HEK293T (cell line): ENCODE measurements around the gene TMC3.

Source experiments
- CTCF ChIA-PET: fragments of 350-600 bp; formaldehyde crosslinking; extraction: SDS; loops from one replicate; lab custom pipeline; 2021; ENCODE audit warnings: antibody characterized with exemption, inconsistent platforms; lab: Yijun Ruan, JAX
- POLR2A ChIA-PET: fragments of 350-600 bp; formaldehyde crosslinking; extraction: SDS; loops from one replicate; lab custom pipeline; 2020; ENCODE audit warnings: antibody characterized with exemption, inconsistent platforms; lab: Yijun Ruan, JAX
- DNase-seq: peaks from one replicate; pipeline ENCODE4 v3.0.0; 2012; ENCODE audit warnings: mixed read lengths; ENCODE audit errors: extremely low spot score
- ARNT ChIP-seq: fragments of 450-650 bp; IDR thresholded peaks from 2 replicates; pipeline ENCODE4 v1.6.1; 2017; ENCODE audit warnings: mild to moderate bottlenecking
- BHLHE40 ChIP-seq: fragments of 450-650 bp; IDR thresholded peaks from 2 replicates; pipeline ENCODE4 v1.6.1; 2016; ENCODE audit warnings: mild to moderate bottlenecking, moderate library complexity, borderline replicate concordance
- CTBP1 ChIP-seq: fragments of 450-650 bp; IDR thresholded peaks from 2 replicates; pipeline ENCODE4 v1.6.1; 2016; ENCODE audit warnings: borderline replicate concordance
- ELF4 ChIP-seq: fragments of 450-650 bp; IDR thresholded peaks from 2 replicates; pipeline ENCODE4 v1.6.1; 2017; ENCODE audit warnings: antibody characterized with exemption
- FOXA1 ChIP-seq: fragments of 450-650 bp; IDR thresholded peaks from 2 replicates; pipeline ENCODE4 v1.6.1; 2016; ENCODE audit warnings: mild to moderate bottlenecking
- FOXK2 ChIP-seq: fragments of 450-650 bp; IDR thresholded peaks from 2 replicates; pipeline ENCODE4 v1.6.1; 2016; ENCODE audit warnings: mild to moderate bottlenecking
- FOXM1 ChIP-seq: fragments of 450-650 bp; IDR thresholded peaks from 2 replicates; pipeline ENCODE4 v1.6.1; 2017; ENCODE audit warnings: mild to moderate bottlenecking, borderline replicate concordance
- HDGF ChIP-seq: fragments of 450-650 bp; IDR thresholded peaks from 2 replicates; pipeline ENCODE4 v1.6.1; 2017; ENCODE audit warnings: antibody characterized with exemption, borderline replicate concordance
- L3MBTL2 ChIP-seq: fragments of 450-650 bp; conservative IDR thresholded peaks from 2 replicates; pipeline ENCODE4 v1.6.1; 2016; ENCODE audit warnings: mild to moderate bottlenecking
- LEF1 ChIP-seq: fragments of 450-650 bp; IDR thresholded peaks from 2 replicates; pipeline ENCODE4 v1.6.1; 2017; ENCODE audit warnings: mild to moderate bottlenecking, borderline replicate concordance
- NFRKB ChIP-seq: fragments of 450-650 bp; IDR thresholded peaks from 2 replicates; pipeline ENCODE4 v1.6.1; 2016; ENCODE audit warnings: mild to moderate bottlenecking, moderate library complexity
- PKNOX1 ChIP-seq: fragments of 450-650 bp; IDR thresholded peaks from 2 replicates; pipeline ENCODE4 v1.6.1; 2016
- SP1 ChIP-seq: fragments of 450-650 bp; IDR thresholded peaks from 2 replicates; pipeline ENCODE4 v1.6.1; 2017
- SUZ12 ChIP-seq: fragments of 450-650 bp; IDR thresholded peaks from 2 replicates; pipeline ENCODE4 v1.6.1; 2016; ENCODE audit warnings: mild to moderate bottlenecking
- TARDBP ChIP-seq: fragments of 450-650 bp; IDR thresholded peaks from 2 replicates; pipeline ENCODE4 v1.6.1; 2016
- ZNF384 ChIP-seq: fragments of 450-650 bp; IDR thresholded peaks from 2 replicates; pipeline ENCODE4 v1.6.1; 2016

The TMC3 gene

DNA sequence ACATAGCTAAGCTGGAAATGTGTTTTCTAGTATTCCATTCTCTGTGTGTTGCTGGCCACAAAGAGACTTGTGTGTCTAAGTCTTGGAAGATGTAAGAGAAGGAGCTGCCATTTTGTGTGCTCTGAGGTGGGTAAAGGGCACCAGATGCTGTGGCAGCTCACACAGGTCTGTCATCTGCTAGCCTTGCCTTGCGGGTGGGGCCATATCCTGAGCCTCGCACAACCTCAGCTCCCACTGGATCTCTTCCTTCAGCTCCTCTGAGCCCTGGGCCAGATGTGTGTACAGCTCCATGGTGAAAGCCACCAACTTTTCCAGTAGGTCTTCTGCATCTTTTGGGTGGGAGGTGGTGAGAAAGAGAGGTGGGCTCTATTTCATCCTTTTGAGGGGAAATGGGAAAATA is 6.7 kb upstream of the TMC3 start:
- ChIA-PET POLR2A (no interaction called here), CTCF (interaction anchor here (0.7 to 1.5 kb wide), 2 partner anchors 36 to 115 kb away, joined by 3 to 4 read pairs; no protein-coding TSS in a partner anchor)
- TF ChIP-seq SUZ12 (no peak), ZNF384 (no peak)
- no peak for DNase-seq

- CTCF ChIA-PET = interaction anchor here (0.7 to 1.5 kb wide), 2 partner anchors 35 to 114 kb away, joined by 3 to 4 read pairs; no protein-coding TSS in a partner anchor
- TF ChIP-seq LEF1 (no peak), ELF4 (no peak), FOXK2 (no peak), ARNT (no peak), HDGF (no peak), L3MBTL2 (no peak), SP1 (no peak), PKNOX1 (no peak), NFRKB (no peak), FOXM1 (no peak), SUZ12 (no peak), FOXA1 (no peak), TARDBP (no peak), BHLHE40 (no peak)
- no peak for DNase-seq
- POLR2A ChIA-PET = no interaction called here
These were observed 6.2 kb upstream of the TMC3 start for GRCh38 chr15:81380203-81380602.

GRCh38 chr15:81379269-81379668 is 5.3 kb upstream of the TMC3 start:
- DNase-seq = no peak
- ChIA-PET POLR2A (no interaction called here), CTCF (no interaction called here)
- no peak for TF ChIP-seq SP1
- no peak for TF ChIP-seq ZNF384
- no peak for TF ChIP-seq BHLHE40
- no peak for TF ChIP-seq FOXA1

GRCh38 chr15:81378443-81378842 is 4.4 kb upstream of the TMC3 start:
- CTCF ChIA-PET = no interaction called here
- POLR2A ChIA-PET = no interaction called here
- TF ChIP-seq TARDBP (no peak), LEF1 (no peak), SP1 (no peak), FOXM1 (no peak), FOXA1 (no peak), ZNF384 (no peak), BHLHE40 (no peak), SUZ12 (no peak), FOXK2 (no peak), ELF4 (no peak), PKNOX1 (no peak)
- DNase-seq = no peak

DNA sequence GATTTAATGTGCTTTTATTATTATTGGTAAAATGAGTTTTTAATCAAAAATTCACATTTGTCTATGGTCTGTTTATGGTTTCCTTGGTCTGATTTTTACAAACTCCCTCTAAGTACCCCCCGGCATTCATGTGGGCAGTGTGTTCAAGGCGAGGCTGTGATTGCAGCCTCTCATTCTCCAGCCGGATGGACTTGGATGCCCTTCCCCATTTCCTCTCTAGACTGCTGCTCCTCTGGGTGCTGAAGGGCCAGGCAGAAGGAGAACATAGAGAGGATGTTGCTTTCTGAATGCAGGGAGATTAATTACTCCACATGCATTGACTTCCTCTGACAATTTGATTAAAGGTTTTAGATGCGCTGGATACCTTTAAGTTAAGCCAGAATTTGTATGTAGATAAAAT is 3.9 kb upstream of the TMC3 start:
- ChIA-PET CTCF (no interaction called here), POLR2A (no interaction called here)
- TF ChIP-seq PKNOX1 (no peak), L3MBTL2 (no peak)
- no peak for DNase-seq

DNA sequence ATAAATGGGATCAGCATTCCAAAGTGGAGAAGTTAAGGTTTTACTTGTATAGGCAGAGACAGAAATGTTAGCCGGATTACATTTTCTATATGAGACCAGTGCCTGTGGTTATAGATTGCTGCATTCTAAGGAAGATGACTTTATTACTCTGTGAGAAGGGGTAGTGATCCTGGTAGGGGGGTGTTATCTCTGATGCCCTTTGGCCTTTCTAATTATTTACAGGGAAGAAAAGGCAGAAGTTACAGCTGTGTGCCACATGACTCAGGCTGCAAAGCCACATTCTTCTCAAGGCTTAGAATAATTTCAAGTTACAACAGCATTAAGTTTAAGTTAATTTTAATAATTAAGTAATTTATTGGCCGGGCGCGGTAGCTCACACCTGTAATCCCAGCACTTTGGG is 2.2 kb upstream of the TMC3 start:
- ChIA-PET CTCF (no interaction called here), POLR2A (no interaction called here)
- no peak for TF ChIP-seq FOXK2
- TF ChIP-seq PKNOX1 = no peak
- TF ChIP-seq ELF4 = no peak
- TF ChIP-seq CTBP1 = no peak
- no peak for TF ChIP-seq ZNF384
- TF ChIP-seq BHLHE40 = no peak
- TF ChIP-seq FOXM1 = no peak
- TF ChIP-seq SP1 = no peak
- no peak for TF ChIP-seq NFRKB
- DNase-seq = no peak

- TF ChIP-seq SP1 = no peak
- TF ChIP-seq ZNF384 = no peak
- no peak for TF ChIP-seq HDGF
- no peak for TF ChIP-seq CTBP1
- TF ChIP-seq SUZ12 = no peak
- TF ChIP-seq BHLHE40 = no peak
- TF ChIP-seq FOXM1 = no peak
- no peak for TF ChIP-seq TARDBP
- no peak for TF ChIP-seq FOXA1
- no peak for TF ChIP-seq ELF4
- no peak for TF ChIP-seq FOXK2
- DNase-seq = no peak
- CTCF ChIA-PET = no interaction called here
- POLR2A ChIA-PET = no interaction called here
These were observed 1.4 kb upstream of the TMC3 start for GRCh38 chr15:81375461-81375860.
